Panc1 (cell line): Measurements from ENCODE around the gene TTLL11. TPM values are rescaled to one million over a fixed set of nuclear protein-coding genes. Genes with fewer than 3 reads are reported as not detected.

Experiments used
- ATAC-seq: fragments of 200-7000 bp; cut with Tn5 transposase; 2 replicates; pipeline ENCODE4 v1.9.1; 2020; ENCODE audit warnings: mild to moderate bottlenecking, moderate library complexity
- BruUV-seq: library from RNA; stranded (reverse); fragments of 400-500 nt; replicated peaks from 2 replicates; lab custom pipeline; 2021; lab: Mats Ljungman, UMichigan
- CTCF ChIA-PET: fragments of 300-600 bp; sonication (Branson Sonifier 250); formaldehyde crosslinking; loops from one replicate; lab custom pipeline; 2022; ENCODE audit warnings: antibody characterized with exemption; lab: Charles Lee
- POLR2A ChIA-PET: fragments of 300-600 bp; sonication (Branson Sonifier 250); formaldehyde crosslinking; loops from one replicate; lab custom pipeline; 2022; ENCODE audit warnings: antibody characterized with exemption; lab: Charles Lee
- DNase-seq: peaks from one replicate; pipeline ENCODE4 v3.0.0-alpha.2; 2010; ENCODE audit warnings: low read depth, low spot score
- H3K27ac ChIP-seq: 2 replicates; pipeline ENCODE4 v1.5.1; 2011; ENCODE audit warnings: mild to moderate bottlenecking, low read length, inconsistent platforms
- H3K27me3 ChIP-seq: fragments of 200-500 bp; sonication (Bioruptor generic); 2 replicates; pipeline ENCODE4 v1.6.0; 2014; ENCODE audit warnings: low read length, inconsistent platforms; ENCODE audit not compliant: control insufficient read depth, insufficient read depth
- H3K36me3 ChIP-seq: fragments of 200-500 bp; sonication (Bioruptor generic); 2 replicates; pipeline ENCODE4 v1.5.1; 2014; ENCODE audit warnings: inconsistent platforms, mild to moderate bottlenecking, low read length, moderate library complexity; ENCODE audit not compliant: control insufficient read depth, insufficient read depth
- H3K4me1 ChIP-seq: 2 replicates; pipeline ENCODE4 v1.5.1; 2011; ENCODE audit warnings: inconsistent platforms, mild to moderate bottlenecking, low read length, moderate library complexity; ENCODE audit not compliant: control insufficient read depth, insufficient read depth
- H3K4me3 ChIP-seq, 2 experiments: 2 replicates each; pipeline ENCODE4 v1.5.1; 2011 to 2012; ENCODE audit warnings: low read depth in 2 of 2, low read length in 2 of 2, mild to moderate bottlenecking in 2 of 2, inconsistent platforms in 1 of 2, moderate library complexity in 1 of 2
- H3K9me3 ChIP-seq: fragments of 200-500 bp; sonication (Bioruptor generic); 2 replicates; pipeline ENCODE4 v1.5.1; 2014; ENCODE audit warnings: low read depth, mild to moderate bottlenecking, inconsistent platforms, low read length, moderate library complexity; ENCODE audit not compliant: control insufficient read depth, insufficient read depth
- CTCF ChIP-seq: fragments of 450-650 bp; IDR thresholded peaks from 2 replicates; pipeline ENCODE4 v1.5.1; 2017; ENCODE audit warnings: mild to moderate bottlenecking
- POLR2AphosphoS5 ChIP-seq: IDR thresholded peaks from 2 replicates; pipeline ENCODE4 v1.6.1; 2012; ENCODE audit warnings: mild to moderate bottlenecking, low read depth, low read length, moderate library complexity
- SIN3A ChIP-seq: IDR thresholded peaks from 2 replicates; pipeline ENCODE4 v1.6.1; 2012; ENCODE audit warnings: low read depth, mild to moderate bottlenecking, low read length, moderate library complexity, borderline replicate concordance; ENCODE audit not compliant: insufficient read depth
- TCF7L2 ChIP-seq: IDR thresholded peaks from 2 replicates; pipeline ENCODE4 v1.6.1; 2011; ENCODE audit warnings: mild to moderate bottlenecking, low read depth, low read length, inconsistent platforms
- in situ Hi-C: cut with HindIII; loops from 2 replicates; pipeline ENCODE4 v1.10.0; 2016; ENCODE audit warnings: low sequenced_read_pairs, low pct_unique_long_range_greater_than_20kb
- intact Hi-C: fragments of 100-400 bp; cut with micrococcal nuclease; formaldehyde crosslinking; loops from one replicate; pipeline ENCODE4 v1.10.0; 2022; ENCODE audit not compliant: unreplicated experiment
- total RNA-seq: library from RNA; stranded (reverse); gene quantifications from one replicate; pipeline ENCODE4 v1.2.1, GENCODE V29; 2021; ENCODE audit not compliant: unreplicated experiment
- TF ChIP-seq, protein P1 (sequence below), 2 experiments: IDR thresholded peaks; 2 replicates each; pipeline ENCODE4 v1.6.1; 2011 to 2012; ENCODE audit warnings: low read depth in 2 of 2, control low read depth in 1 of 2, low read length in 1 of 2, mild to moderate bottlenecking in 1 of 2, moderate library complexity in 1 of 2; ENCODE audit not compliant: insufficient read depth in 1 of 2

Gene TTLL11
- total RNA-seq, 1 experiment from 2014 or later, result 1.1 TPM

DNA sequence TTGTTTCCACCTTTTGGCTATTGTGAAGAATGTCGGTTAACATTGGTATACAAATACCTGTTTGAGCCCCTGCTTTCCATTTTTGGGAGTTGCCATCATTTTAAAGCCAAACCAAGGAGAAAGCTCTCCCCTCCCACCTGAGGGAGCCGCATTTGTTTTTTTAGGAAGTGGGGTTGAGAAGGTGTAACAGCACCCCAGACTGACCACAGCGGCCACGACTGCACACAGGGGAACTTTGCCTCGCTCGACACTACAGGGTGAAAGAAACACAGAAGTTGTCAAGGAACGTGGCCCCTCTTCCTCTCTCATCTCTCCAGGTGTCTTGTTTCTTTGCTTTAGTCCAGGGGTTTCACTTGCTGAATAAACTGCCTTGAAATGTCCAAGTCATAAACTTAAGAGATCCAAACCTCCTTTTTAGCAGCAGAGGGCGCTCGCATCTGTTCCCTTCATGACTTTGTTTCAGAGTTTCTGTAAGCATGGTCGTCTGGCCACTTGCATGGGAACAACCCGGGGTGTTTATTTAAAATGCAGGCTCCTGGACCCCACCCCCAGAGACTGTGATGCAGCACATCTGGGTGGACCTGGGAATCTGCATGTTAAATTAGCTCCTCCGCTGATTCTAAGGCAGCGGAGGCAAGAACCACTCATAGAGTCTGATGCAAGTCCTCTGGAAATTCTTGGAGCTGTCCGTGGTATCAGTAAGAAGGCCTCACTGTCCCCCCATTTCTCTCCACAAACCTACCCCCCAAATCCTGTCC, 2.1 kb upstream of the TTLL11 start:
- no TSS peak for BruUV-seq
- TF ChIP-seq TCF7L2 (no peak), CTCF (peak; percentile 81)
- TF ChIP-seq, protein P1, sequence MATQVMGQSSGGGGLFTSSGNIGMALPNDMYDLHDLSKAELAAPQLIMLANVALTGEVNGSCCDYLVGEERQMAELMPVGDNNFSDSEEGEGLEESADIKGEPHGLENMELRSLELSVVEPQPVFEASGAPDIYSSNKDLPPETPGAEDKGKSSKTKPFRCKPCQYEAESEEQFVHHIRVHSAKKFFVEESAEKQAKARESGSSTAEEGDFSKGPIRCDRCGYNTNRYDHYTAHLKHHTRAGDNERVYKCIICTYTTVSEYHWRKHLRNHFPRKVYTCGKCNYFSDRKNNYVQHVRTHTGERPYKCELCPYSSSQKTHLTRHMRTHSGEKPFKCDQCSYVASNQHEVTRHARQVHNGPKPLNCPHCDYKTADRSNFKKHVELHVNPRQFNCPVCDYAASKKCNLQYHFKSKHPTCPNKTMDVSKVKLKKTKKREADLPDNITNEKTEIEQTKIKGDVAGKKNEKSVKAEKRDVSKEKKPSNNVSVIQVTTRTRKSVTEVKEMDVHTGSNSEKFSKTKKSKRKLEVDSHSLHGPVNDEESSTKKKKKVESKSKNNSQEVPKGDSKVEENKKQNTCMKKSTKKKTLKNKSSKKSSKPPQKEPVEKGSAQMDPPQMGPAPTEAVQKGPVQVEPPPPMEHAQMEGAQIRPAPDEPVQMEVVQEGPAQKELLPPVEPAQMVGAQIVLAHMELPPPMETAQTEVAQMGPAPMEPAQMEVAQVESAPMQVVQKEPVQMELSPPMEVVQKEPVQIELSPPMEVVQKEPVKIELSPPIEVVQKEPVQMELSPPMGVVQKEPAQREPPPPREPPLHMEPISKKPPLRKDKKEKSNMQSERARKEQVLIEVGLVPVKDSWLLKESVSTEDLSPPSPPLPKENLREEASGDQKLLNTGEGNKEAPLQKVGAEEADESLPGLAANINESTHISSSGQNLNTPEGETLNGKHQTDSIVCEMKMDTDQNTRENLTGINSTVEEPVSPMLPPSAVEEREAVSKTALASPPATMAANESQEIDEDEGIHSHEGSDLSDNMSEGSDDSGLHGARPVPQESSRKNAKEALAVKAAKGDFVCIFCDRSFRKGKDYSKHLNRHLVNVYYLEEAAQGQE (IDR thresholded peaks at IDR 0.05; ENCODE audit: insufficient read depth in 1 of 2, low read depth in 2 of 2, low read length in 1 of 2), result peak; percentile 66; a peak in 3 of 4 replicates
- Histone ChIP-seq H3K4me3 (no peak overlapping the region; a peak in 1 of 4 replicates), H3K27ac (no peak overlapping the region), H3K36me3 (no peaks in the 10 kb centered on the region), H3K4me1 (no peaks in the 10 kb centered on the region), H3K27me3 (no peaks in the 10 kb centered on the region), H3K9me3 (no peaks in the 10 kb centered on the region)
- ChIA-PET CTCF (no interaction called here), POLR2A (no interaction called here)
- intact Hi-C loops, result loop anchor here (10.0 kb wide), 1 partner anchor 360 kb away; no protein-coding TSS in a partner anchor
- in situ Hi-C loops, result no loop called here
- DNase-seq (peak; percentile 43), ATAC-seq (no peak)

DNA sequence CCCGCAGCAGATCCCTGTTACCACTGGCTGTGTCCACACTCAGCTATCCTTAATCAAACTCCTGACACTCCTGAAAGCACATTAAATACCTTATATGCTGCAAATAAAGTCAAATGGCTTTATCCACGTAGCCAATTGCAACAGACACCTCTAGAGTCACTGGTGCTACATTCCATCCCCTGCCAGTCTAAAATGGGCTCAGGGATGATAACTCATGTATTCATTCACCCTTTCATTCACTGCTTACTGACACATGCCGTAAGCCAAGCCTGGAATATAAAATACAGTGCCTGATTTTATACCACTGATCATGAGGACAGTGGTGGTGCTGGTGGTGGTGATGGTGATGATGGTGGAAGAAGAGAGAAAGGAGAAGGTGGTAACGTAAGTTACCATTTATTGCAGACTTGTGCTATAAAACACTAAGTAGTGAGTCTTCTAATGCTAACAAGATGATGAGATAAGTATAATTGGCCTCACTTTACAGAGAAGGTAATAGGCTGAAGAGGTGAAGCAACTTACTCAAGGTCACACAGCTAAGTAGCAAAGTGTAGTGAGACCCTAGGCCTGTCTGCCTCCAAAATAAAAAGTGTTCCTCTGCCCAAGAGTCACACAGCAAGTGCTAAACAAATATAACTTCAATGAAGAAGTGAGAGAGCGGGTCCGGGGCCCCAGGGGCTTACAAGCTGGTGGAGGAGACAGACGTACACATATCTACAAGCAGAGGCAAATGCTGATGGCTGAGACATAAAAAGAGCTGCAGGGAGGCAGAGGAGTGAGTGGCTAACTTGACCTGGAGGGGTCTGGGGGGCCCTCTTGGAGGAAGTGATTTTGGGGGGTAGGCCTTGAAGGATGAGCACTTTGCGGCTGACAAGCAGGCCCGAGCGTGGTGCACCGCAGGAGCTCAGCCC, 1.2 kb downstream of the TTLL11 start:
- no TSS peak for BruUV-seq
- no peak for ATAC-seq
- no peaks in the 10 kb centered on the region for H3K27me3 ChIP-seq
- H3K4me3 ChIP-seq, result peak overlapping the region; percentile 57 to 62
- no peak overlapping the region for H3K27ac ChIP-seq
- no peaks in the 10 kb centered on the region for H3K4me1 ChIP-seq
- H3K9me3 ChIP-seq, result no peaks in the 10 kb centered on the region
- TF ChIP-seq CTCF (no peak), SIN3A (no peak), TCF7L2 (no peak), POLR2AphosphoS5 (no peak)
- TF ChIP-seq, protein P1 (IDR thresholded peaks at IDR 0.05; ENCODE audit: insufficient read depth in 1 of 2, low read depth in 2 of 2, low read length in 1 of 2), result no peak
- H3K36me3 ChIP-seq, result no peaks in the 10 kb centered on the region
- CTCF ChIA-PET, result no interaction called here
- POLR2A ChIA-PET, result no interaction called here
- intact Hi-C loops (loop anchor here (10.0 kb wide), 1 partner anchor 363 kb away; no protein-coding TSS in a partner anchor), in situ Hi-C loops (no loop called here)
- no peak for DNase-seq
